ENCODE measurements around the gene CARD19. TPM values are rescaled to one million over a fixed set of nuclear protein-coding genes. Genes with fewer than 3 reads are reported as not detected.
"Not testable (repeated sequence)": the region's sequence is repeated elsewhere in the genome, so short reads cannot be mapped to it uniquely, and the experiment has no call there.

Gene CARD19
- total RNA-seq, 4 donors from 2014 or later: 23.7 to 71.4 (median 40.9) TPM

DNA sequence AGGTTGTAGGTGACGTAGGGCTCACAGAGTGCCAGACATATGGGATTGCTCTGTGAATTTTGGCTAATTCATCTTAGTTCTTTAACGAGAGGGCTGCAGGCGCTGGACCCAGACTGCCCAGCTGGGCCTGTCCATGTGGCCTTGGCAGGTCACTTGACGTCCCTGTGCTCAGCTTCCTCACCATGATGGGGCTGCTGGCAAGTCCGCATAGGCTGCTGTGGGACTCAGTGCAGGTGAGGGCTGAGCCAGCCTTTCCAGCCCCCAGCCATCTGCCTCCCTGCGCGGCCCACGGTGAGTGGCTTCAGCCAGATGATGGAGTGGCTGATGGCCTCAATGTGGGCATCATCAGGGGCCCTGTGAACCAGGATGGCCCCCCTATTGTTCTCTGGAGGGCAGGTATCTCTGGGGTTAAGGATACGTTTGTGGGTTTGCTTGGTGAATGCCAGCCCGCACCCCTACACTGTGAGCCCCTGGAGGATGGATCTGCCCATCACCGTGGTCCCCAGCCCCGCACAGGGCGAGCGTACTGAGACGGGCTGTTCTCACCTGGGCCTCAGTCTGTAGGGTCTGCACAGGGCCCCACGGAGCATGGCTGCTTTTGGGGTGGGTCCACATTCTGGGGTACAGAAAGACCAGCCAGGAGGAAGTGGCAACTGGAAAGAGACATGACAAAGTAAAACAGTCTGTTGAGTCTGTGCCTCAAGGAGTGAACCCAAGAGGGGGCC, 3.7 kb downstream of the CARD19 start:
- intact Hi-C loops (cut with DNase I; ENCODE audit: low total_unique reads): no loop called here
- peak in 1 of 2 donors; percentile 18 for DNase-seq

DNA sequence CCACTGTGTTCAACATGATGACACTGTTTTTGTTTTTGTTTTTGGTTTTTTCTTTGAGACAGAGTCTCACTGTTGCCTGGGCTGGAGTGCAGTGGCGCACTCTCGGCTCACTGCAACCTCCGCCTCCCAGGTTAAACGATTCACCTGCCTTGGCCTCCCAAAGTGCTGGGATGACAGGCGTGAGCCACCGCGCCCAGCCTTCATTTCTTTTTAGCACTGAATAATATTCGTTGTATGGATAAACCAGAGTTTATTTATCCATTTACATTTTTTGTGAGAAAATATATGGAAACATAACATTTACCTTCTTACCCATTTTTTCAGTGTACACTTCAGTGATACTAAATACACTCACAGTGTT, 4.2 kb downstream of the CARD19 start:
- Histone ChIP-seq H3K36me3 (no peaks in the 10 kb centered on the region), H3K4me3 (no peak overlapping the region), H3K27me3 (no peaks in the 10 kb centered on the region), H3K4me1 (peaks cover 6 to 25% of the 10 kb centered on the region in 2 donors), H3K9me3 (peaks cover 0 to 10% of the 10 kb centered on the region in 2 donors), H3K27ac (no peak overlapping the region)
- TF ChIP-seq POLR2A (IDR thresholded peaks at IDR 0.05): no peak
- TF ChIP-seq, protein P1, sequence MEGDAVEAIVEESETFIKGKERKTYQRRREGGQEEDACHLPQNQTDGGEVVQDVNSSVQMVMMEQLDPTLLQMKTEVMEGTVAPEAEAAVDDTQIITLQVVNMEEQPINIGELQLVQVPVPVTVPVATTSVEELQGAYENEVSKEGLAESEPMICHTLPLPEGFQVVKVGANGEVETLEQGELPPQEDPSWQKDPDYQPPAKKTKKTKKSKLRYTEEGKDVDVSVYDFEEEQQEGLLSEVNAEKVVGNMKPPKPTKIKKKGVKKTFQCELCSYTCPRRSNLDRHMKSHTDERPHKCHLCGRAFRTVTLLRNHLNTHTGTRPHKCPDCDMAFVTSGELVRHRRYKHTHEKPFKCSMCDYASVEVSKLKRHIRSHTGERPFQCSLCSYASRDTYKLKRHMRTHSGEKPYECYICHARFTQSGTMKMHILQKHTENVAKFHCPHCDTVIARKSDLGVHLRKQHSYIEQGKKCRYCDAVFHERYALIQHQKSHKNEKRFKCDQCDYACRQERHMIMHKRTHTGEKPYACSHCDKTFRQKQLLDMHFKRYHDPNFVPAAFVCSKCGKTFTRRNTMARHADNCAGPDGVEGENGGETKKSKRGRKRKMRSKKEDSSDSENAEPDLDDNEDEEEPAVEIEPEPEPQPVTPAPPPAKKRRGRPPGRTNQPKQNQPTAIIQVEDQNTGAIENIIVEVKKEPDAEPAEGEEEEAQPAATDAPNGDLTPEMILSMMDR (IDR thresholded peaks at IDR 0.05): no peak
- intact Hi-C loops (cut with DNase I; ENCODE audit: low total_unique reads): no loop called here
- peak in 1 of 2 donors; percentile 2 for DNase-seq

More for the DNA sequence above, 3.7 kb downstream of the CARD19 start:
- TF ChIP-seq, protein P1 (IDR thresholded peaks at IDR 0.05): no peak
- TF ChIP-seq POLR2A (IDR thresholded peaks at IDR 0.05): no peak
- peaks cover 6 to 25% of the 10 kb centered on the region in 2 donors for H3K4me1 ChIP-seq
- peak overlapping the region; percentile 81 to 99 for H3K27ac ChIP-seq
- no peaks in the 10 kb centered on the region for H3K36me3 ChIP-seq
- H3K27me3 ChIP-seq: no peaks in the 10 kb centered on the region
- H3K9me3 ChIP-seq: peaks cover 0 to 10% of the 10 kb centered on the region in 2 donors
- H3K4me3 ChIP-seq: no peak overlapping the region

DNA sequence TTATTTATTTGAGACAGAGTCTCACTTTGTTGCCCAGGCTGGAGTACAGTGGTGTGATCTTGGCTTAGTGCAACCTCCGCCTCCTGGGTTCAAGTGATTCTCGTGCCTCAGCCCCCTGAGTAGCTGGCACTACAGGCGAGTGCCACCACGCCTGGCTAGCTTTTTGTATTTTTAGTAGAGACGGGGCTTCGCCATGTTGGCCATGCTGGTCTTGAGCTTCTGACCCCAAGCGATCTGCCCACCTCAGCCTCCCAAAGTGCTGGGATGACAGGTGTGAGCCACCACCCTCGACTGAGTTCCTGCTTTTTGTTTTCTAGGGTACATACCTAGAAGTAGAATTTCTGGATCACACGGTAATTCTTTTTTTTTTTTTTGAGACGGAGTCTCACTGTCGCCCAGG, 5.1 kb downstream of the CARD19 start:
- H3K4me3 ChIP-seq; H3K36me3 ChIP-seq; intact Hi-C loops (cut with DNase I; ENCODE audit: low total_unique reads); H3K27ac ChIP-seq; H3K27me3 ChIP-seq: not testable (repeated sequence)
- peaks cover 0 to 10% of the 10 kb centered on the region in 2 donors for H3K9me3 ChIP-seq
- peaks cover 6 to 25% of the 10 kb centered on the region in 2 donors for H3K4me1 ChIP-seq
- DNase-seq: peak in 1 of 2 donors; percentile 9

DNA sequence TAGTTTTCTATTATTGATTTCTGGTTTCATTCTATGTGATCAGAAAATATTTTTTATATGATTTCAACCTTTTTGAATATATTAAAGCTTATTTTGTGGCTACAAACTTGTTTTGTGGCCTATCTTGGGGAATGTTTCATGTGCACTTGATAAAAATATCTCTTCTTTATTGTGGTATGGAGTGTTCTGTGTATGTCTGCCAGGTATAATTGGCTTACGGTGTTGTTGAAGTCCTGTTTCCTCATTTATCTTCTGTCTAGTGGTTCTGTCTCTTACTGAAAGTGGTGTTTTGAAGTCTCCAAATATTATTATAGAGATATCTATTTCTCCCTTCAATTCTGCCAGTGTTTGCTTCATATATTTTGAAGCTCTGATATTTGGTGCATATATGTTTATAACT, 9.6 kb downstream of the CARD19 start:
- no peaks in the 10 kb centered on the region for H3K4me1 ChIP-seq
- DNase-seq: no peak
- no peak overlapping the region for H3K4me3 ChIP-seq
- peaks cover 0 to 10% of the 10 kb centered on the region in 2 donors for H3K9me3 ChIP-seq
- H3K27me3 ChIP-seq: no peaks in the 10 kb centered on the region
- H3K36me3 ChIP-seq: no peaks in the 10 kb centered on the region
- no peak for TF ChIP-seq POLR2A (IDR thresholded peaks at IDR 0.05)
- TF ChIP-seq, protein P1 (IDR thresholded peaks at IDR 0.05): no peak
- intact Hi-C loops (cut with DNase I; ENCODE audit: low total_unique reads): no loop called here
- H3K27ac ChIP-seq: no peak overlapping the region

DNA sequence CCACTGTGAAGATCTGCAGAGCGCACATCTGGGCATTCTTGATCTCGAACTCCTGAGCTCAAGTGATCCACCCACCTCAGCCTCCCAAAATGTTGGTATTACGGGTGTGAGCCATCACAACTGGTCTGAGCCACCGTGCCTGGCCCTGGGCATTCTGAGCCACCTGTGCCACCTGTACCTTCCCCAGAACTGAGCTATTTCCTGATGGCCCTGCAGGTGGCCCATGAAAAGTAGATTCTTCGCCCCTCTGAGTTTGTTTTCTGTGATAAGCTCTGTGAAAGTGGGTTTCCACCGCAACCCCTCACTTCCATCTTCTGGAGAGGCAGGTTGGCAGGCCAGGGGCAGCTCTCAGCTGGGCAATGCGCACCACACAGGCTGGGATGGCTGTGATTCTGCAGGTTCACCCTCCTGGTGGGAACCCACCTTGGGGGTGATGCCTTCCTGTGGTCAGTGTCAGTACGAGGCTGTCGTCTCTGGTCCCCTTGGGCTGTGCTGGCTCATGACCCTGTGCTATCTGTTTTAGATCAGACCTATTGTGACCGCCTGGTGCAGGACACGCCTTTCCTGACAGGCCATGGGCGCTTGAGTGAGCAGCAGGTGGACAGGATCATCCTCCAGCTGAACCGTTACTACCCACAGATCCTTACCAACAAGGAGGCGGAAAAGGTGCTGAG, 11.3 kb downstream of the CARD19 start:
- H3K27ac ChIP-seq: no peak overlapping the region
- TF ChIP-seq, protein P1 (IDR thresholded peaks at IDR 0.05): no peak
- TF ChIP-seq POLR2A (IDR thresholded peaks at IDR 0.05): no peak
- peaks cover 0 to 10% of the 10 kb centered on the region in 2 donors for H3K9me3 ChIP-seq
- H3K27me3 ChIP-seq: no peaks in the 10 kb centered on the region
- intact Hi-C loops (cut with DNase I; ENCODE audit: low total_unique reads): no loop called here
- DNase-seq: peak; percentile 10
- H3K36me3 ChIP-seq: no peaks in the 10 kb centered on the region
- H3K4me1 ChIP-seq: no peaks in the 10 kb centered on the region
- no peak overlapping the region for H3K4me3 ChIP-seq
